Vagina (tissue), 2 donors: ENCODE measurements around the gene ANKRD11. TPM values are rescaled to one million over a fixed set of nuclear protein-coding genes. Genes with fewer than 3 reads are reported as not detected.
"Not testable (repeated sequence)": the region's sequence is repeated elsewhere in the genome, so short reads cannot be mapped to it uniquely, and the experiment has no call there.

ENCODE experiments used
- DNase-seq, 2 donors: peaks; one replicate each; pipeline ENCODE4 v3.0.0-alpha.2; 2017; ENCODE audit errors: extremely low spot score in 2 of 2
- H3K27ac ChIP-seq: fragments of 200-600 bp; sonication (generic); one replicate; pipeline ENCODE4 v1.5.1; 2019
- H3K27me3 ChIP-seq: fragments of 200-600 bp; sonication (generic); one replicate; pipeline ENCODE4 v1.5.1; 2019
- H3K36me3 ChIP-seq, 2 donors: fragments of 200-600 bp; sonication (generic); one replicate each; pipeline ENCODE4 v1.5.1; 2017 to 2019
- H3K4me1 ChIP-seq: fragments of 200-600 bp; sonication (generic); one replicate; pipeline ENCODE4 v1.5.1; 2019
- H3K4me3 ChIP-seq, 2 donors: fragments of 200-600 bp; sonication (generic); 1 replicate in 1 of 2; 2 replicates in 1 of 2; pipeline ENCODE4 v1.5.1; 2016 to 2019
- H3K9me3 ChIP-seq: fragments of 200-600 bp; sonication (generic); one replicate; pipeline ENCODE4 v1.5.1; 2019
- POLR2A ChIP-seq, 2 donors: fragments of 450-650 bp; IDR thresholded peaks; one replicate each; pipeline ENCODE4 v1.6.1; 2017; ENCODE audit warnings: antibody characterized with exemption in 2 of 2, mild to moderate bottlenecking in 2 of 2, moderate library complexity in 2 of 2
- POLR2AphosphoS5 ChIP-seq, 2 donors: sonication (generic); formaldehyde crosslinking; IDR thresholded peaks; one replicate each; pipeline ENCODE4 v1.9.0; 2017; ENCODE audit warnings: antibody characterized with exemption in 2 of 2, mild to moderate bottlenecking in 2 of 2, low read depth in 1 of 2; ENCODE audit not compliant: insufficient read depth in 1 of 2
- intact Hi-C: fragments of 100-400 bp; cut with DNase I; formaldehyde crosslinking; loops from one replicate; pipeline ENCODE4 v1.15.1; 2023
- total RNA-seq: library from RNA; depleted of rRNA; stranded (reverse); fragments of >200 nt; gene quantifications from one replicate; pipeline ENCODE4 v1.2.3, GENCODE V29; 2016
- TF ChIP-seq, protein P1 (sequence below), 3 experiments: fragments of 450-650 bp in 2 of 3; fragments of 200-600 bp in 1 of 3; sonication (generic) in 1 of 3; IDR thresholded peaks; one replicate each; pipeline ENCODE4 v1.5.1; 2017 to 2019; ENCODE audit warnings: antibody characterized with exemption in 3 of 3, mild to moderate bottlenecking in 2 of 3, moderate library complexity in 2 of 3

The ANKRD11 gene
- total RNA-seq, 1 donor from 2014 or later, result 135 TPM

DNA sequence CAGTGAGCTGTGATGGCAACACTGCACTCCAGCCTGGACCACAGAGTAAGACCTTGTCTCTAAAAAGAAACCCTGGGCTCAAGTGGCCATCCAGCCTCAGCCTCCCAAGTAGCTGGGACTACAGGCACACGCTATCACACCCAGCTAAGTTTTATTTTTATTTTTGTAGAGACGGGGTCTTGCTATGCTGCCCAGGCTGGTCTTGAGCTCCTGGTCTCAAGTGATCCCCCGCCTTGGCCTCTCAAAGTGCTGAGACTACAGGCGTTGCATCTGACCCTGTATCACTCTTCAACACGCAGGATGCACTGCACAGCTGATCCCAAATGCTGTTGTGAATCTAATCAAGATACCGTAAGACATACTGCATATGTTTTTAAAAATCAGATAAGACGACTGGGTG lies 23.0 kb downstream of the ANKRD11 start:
- intact Hi-C loops, result no loop called here

DNA sequence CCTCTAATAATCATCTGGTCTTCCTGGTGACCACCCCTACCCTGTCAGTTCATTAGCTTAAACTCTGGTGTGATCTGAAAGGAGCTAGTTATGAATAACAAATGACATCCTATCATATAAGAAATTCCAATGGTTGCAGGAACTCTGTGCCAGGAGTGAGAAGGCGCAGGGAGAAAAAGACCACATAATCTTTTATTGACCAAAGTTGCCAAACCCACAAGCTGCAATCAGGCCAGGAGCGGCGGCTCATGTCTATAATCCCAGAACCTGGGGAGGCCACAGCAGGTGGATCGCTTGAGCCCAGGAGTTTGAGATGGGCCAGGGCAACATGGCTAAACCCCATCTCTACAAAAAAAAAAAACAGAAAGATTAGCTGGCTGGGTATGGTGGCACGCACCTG lies 23.4 kb downstream of the ANKRD11 start:
- no peak for TF ChIP-seq POLR2A (IDR thresholded peaks at IDR 0.05)
- no peak for TF ChIP-seq POLR2AphosphoS5 (IDR thresholded peaks at IDR 0.05; ENCODE audit: insufficient read depth in 1 of 2, low read depth in 1 of 2)
- TF ChIP-seq, protein P1, sequence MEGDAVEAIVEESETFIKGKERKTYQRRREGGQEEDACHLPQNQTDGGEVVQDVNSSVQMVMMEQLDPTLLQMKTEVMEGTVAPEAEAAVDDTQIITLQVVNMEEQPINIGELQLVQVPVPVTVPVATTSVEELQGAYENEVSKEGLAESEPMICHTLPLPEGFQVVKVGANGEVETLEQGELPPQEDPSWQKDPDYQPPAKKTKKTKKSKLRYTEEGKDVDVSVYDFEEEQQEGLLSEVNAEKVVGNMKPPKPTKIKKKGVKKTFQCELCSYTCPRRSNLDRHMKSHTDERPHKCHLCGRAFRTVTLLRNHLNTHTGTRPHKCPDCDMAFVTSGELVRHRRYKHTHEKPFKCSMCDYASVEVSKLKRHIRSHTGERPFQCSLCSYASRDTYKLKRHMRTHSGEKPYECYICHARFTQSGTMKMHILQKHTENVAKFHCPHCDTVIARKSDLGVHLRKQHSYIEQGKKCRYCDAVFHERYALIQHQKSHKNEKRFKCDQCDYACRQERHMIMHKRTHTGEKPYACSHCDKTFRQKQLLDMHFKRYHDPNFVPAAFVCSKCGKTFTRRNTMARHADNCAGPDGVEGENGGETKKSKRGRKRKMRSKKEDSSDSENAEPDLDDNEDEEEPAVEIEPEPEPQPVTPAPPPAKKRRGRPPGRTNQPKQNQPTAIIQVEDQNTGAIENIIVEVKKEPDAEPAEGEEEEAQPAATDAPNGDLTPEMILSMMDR (IDR thresholded peaks at IDR 0.05), result no peak
- Histone ChIP-seq H3K27me3 (no peaks in the 10 kb centered on the region), H3K27ac (no peak overlapping the region), H3K4me1 (peaks cover 71% of the 10 kb centered on the region), H3K36me3 (no peaks in the 10 kb centered on the region), H3K9me3 (no peaks in the 10 kb centered on the region), H3K4me3 (no peak overlapping the region)
- intact Hi-C loops, result no loop called here
- no peak for DNase-seq

More for the DNA sequence above, 23.0 kb downstream of the ANKRD11 start:
- H3K27ac ChIP-seq, result no peak overlapping the region
- H3K4me1 ChIP-seq, result peaks cover 75% of the 10 kb centered on the region
- H3K9me3 ChIP-seq, result no peaks in the 10 kb centered on the region
- H3K4me3 ChIP-seq, result no peak overlapping the region
- TF ChIP-seq POLR2A (IDR thresholded peaks at IDR 0.05) (no peak), POLR2AphosphoS5 (IDR thresholded peaks at IDR 0.05; ENCODE audit: insufficient read depth in 1 of 2, low read depth in 1 of 2) (no peak)
- TF ChIP-seq, protein P1 (IDR thresholded peaks at IDR 0.05), result no peak
- H3K36me3 ChIP-seq, result no peaks in the 10 kb centered on the region
- DNase-seq, result no peak
- no peaks in the 10 kb centered on the region for H3K27me3 ChIP-seq

DNA sequence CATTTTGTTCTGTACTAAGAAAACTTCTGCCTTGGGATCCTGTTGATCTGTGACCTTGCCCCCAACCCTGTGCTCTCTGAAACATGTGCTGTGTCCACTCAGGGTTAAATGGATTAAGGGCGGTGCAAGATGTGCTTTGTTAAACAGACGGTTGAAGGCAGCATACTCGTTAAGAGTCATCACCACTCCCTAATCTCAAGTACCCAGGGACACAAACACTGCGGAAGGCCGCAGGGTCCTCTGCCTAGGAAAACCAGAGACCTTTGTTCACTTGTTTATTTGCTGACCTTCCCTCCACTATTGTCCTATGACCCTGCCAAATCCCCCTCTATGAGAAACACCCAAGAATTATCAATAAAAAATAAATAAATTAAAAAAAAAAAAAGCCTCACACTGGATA lies 27.0 kb downstream of the ANKRD11 start:
- H3K36me3 ChIP-seq, intact Hi-C loops, H3K4me3 ChIP-seq, H3K27ac ChIP-seq, H3K27me3 ChIP-seq, DNase-seq, H3K9me3 ChIP-seq: not testable (repeated sequence)
- peaks cover 73% of the 10 kb centered on the region for H3K4me1 ChIP-seq

DNA sequence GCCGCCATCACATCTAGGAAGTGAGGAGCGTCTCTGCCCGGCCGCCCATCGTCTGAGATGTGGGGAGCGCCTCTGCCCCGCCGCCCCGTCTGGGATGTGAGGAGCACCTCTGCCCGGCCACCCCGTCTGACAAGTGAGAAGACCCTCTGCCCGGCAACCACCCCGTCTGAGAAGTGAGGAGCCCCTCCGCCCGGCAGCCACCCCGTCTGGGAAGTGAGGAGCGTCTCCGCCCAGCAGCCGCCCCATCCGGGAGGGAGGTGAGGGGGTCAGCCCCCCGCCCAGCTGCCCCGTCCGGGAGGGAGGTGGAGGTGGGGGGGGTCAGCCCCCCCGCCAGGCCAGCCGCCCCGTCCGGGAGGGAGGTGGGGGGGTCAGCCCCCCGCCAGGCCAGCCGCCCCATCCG lies 27.7 kb downstream of the ANKRD11 start:
- H3K36me3 ChIP-seq, result not testable (repeated sequence)

DNA sequence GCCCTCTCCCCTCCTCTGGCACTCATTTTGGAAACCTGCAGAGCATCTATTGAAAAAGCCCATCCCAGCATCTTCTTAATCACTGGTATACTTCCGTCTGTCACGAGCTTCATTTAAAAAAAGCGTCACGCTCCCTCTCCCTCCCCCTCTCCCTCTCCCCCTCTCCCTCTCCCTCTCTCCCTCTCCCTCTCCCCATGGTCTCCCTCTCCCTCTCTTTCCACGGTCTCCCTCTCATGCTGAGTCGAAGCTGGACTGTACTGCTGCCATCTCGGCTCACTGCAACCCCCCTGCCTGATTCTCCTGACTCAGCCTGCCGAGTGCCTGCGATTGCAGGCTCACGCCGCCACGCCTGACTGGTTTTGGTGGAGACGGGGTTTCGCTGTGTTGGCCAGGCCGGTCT lies 28.5 kb downstream of the ANKRD11 start:
- H3K9me3 ChIP-seq, H3K27me3 ChIP-seq, intact Hi-C loops, H3K27ac ChIP-seq, DNase-seq, H3K36me3 ChIP-seq, H3K4me3 ChIP-seq: not testable (repeated sequence)
- H3K4me1 ChIP-seq, result peaks cover 68% of the 10 kb centered on the region

More for the DNA sequence above, 27.7 kb downstream of the ANKRD11 start:
- intact Hi-C loops, H3K27ac ChIP-seq, H3K9me3 ChIP-seq, DNase-seq, H3K27me3 ChIP-seq, H3K4me3 ChIP-seq: not testable (repeated sequence)
- H3K4me1 ChIP-seq, result peaks cover 75% of the 10 kb centered on the region

DNA sequence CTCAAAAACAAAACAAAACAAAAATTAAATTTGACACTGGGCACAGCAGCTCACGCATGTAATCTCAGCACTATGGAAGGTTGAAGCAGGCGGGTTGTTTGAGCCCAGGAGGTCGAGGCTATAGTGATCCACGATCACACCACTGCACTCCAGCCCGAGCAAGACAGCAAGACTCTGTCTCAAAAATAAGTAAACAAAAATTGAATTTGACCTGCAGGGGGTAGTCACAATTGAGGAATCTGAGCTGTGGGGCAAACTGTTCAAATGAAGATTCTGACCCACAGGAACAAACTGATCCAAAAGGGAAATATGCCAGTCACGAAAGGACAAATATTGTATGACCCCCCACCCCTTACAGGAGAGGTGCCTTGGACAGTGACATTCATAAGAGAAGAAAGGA lies 29.8 kb downstream of the ANKRD11 start:
- H3K27ac ChIP-seq, result no peak overlapping the region
- no peaks in the 10 kb centered on the region for H3K27me3 ChIP-seq
- H3K9me3 ChIP-seq, result no peaks in the 10 kb centered on the region
- H3K4me1 ChIP-seq, result peaks cover 64% of the 10 kb centered on the region
- intact Hi-C loops, result no loop called here
- no peak for DNase-seq
- TF ChIP-seq POLR2A (IDR thresholded peaks at IDR 0.05), result no peak
- no peaks in the 10 kb centered on the region for H3K36me3 ChIP-seq
- no peak overlapping the region for H3K4me3 ChIP-seq

DNA sequence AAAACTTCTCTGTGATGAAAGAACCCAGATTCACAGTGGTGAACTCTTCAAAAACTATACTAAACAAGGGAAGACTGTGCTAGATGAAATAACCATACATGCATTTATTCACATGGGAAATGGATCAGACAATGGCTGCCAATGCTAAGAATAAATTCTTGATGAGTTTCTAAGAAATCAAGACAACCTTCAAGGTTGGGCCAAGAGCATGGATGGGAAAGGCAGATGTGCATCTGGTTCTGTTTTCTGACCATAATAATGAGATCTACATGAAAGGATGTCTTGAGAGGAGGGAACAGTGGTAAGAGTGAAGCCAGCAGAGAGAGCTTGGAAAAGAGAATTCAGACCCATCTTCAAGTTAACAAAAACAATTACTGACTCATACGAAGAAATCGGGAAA lies 31.4 kb downstream of the ANKRD11 start:
- no peak overlapping the region for H3K27ac ChIP-seq
- H3K4me1 ChIP-seq, result peaks cover 68% of the 10 kb centered on the region
- no peak for DNase-seq
- no peaks in the 10 kb centered on the region for H3K9me3 ChIP-seq
- no peaks in the 10 kb centered on the region for H3K27me3 ChIP-seq
- intact Hi-C loops, result no loop called here
- no peak overlapping the region for H3K4me3 ChIP-seq
- no peaks in the 10 kb centered on the region for H3K36me3 ChIP-seq
- no peak for TF ChIP-seq POLR2A (IDR thresholded peaks at IDR 0.05)

DNA sequence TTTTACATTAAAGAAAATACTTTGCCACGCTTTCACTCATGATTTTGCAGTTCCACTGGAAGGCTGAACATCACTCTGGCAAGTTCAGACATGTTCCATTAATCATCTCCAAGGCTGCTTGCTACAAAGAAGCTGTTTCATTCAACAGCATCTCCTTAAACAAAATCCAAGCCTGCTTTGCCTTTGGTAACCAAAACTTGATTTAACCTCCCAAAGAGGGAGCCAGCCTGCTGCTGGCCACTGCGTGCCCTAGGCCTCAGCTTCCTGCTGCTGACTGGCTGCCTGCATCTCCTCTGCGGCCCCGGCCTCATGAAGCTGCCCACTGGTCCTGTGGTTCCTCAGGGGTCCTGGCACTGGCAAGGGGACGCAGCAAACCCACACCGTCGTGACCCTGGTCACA lies 31.8 kb downstream of the ANKRD11 start:
- intact Hi-C loops, result no loop called here
- Histone ChIP-seq H3K4me3 (no peak overlapping the region), H3K27ac (no peak overlapping the region), H3K4me1 (peaks cover 72% of the 10 kb centered on the region), H3K27me3 (no peaks in the 10 kb centered on the region), H3K36me3 (no peaks in the 10 kb centered on the region), H3K9me3 (no peaks in the 10 kb centered on the region)
- TF ChIP-seq POLR2AphosphoS5 (IDR thresholded peaks at IDR 0.05; ENCODE audit: insufficient read depth in 1 of 2, low read depth in 1 of 2) (no peak), POLR2A (IDR thresholded peaks at IDR 0.05) (no peak)
- TF ChIP-seq, protein P1 (IDR thresholded peaks at IDR 0.05), result no peak
- DNase-seq, result no peak
